HG03139 (cell line): ENCODE measurements around the gene SLC37A1.

ENCODE experiments used
- ATAC-seq: cut with Tn5 transposase; IDR thresholded peaks from one replicate; pipeline ENCODE4 v1.9.1; 2021; ENCODE audit not compliant: unreplicated experiment

The SLC37A1 gene

DNA sequence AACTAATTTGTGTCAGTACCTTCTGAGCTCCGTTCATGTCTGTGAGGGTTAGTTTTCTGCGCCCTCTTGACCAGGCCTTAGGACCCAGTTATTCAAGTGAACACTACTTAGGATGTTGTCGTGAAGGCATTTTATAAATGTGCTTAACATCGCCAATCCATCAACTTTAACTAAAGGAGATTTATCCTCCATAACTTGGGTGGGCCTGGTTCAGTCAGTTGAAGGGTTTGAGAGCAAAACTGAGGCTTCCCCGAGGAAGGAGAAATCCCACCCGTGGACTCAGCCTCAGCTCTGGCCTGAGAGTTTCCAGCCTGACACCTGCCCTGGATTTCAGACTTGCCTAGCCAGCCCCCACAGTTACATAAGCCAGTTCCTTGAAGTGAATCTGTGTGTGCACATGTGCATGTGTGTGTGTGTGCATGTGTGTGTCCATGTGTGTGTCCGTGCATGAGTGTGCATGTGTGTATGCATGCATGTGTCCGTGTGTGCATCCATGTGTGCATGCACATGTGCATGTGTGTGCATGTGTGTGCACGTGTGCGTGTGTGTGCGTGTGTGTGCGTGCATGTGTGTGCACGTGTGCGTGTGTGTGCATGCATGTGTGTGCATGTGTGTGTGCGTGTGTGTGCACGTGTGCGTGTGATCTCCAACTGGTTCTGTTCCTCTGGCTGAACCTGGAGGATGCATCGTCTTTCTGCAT is 77.7 kb downstream of the SLC37A1 start:
- no peak for ATAC-seq

DNA sequence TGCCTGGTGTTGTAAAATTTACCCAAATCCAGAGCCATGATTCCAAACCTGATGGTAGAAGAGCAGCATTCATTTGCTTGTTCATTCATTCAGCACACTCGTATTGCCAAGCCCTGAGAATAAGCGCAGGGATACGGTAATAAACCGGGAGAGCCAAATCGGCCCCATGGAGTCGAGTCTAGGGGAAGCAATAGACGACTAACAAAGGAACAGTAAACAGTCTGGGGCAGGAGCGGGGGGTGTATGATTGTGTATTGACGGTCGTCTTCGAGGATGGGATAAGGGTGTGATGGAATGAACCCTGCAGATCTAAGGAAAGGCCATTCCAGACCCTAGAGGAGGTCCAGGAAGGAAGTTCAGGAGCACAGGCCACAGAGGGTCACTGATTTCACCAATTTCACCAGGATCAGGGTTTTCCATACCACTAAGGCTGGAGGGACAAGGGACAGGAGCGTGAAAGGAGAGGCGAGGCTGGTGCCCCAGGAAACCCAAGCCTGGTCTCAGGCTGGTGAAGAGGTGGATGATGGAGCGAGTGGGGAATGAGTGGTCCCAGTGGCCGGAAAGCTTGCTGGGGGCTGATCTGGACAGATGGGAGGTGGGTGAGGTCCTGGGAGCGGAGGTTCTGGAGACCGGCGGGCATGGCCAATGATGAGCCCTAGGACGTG is 78.6 kb downstream of the SLC37A1 start:
- ATAC-seq: no peak

DNA sequence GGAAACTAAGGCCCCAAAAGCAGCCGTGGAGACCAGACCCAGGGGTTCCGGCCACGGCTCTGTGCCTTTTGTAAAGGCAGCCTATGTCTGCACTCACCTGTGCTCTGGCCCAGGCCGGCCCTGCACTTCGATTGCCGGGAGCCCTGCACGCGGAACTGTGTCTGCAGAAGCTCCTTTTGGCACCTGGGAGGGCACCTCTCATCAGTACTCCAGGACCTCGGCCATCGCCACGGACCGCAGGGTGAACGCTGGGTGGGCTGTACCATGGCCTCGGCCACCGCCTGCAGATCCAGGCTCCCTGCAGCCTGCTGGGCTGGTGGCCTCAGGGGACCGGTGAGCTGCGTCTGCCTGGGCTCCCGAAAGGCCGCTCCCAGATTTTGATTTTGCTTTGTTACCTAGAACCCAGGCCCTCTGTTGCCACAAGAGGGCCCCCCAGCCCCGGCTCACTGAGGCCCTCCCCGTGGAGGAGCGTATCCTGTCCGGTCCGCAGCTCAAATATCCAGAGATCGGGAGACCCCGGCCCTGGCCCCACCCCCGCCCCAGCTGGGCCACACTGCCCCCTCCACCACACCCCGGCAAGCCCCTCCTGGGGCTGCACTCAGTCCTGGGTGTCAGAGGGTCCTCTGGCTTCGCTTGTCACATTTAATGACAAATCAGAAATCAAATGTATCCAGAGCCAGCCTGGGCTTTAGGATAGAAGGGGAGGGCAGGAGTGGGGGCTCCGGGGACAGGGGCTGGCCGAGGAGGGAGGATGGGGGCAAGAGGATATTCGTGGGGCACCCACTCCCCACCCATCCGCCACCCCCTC is 79.6 kb downstream of the SLC37A1 start:
- ATAC-seq: no peak

DNA sequence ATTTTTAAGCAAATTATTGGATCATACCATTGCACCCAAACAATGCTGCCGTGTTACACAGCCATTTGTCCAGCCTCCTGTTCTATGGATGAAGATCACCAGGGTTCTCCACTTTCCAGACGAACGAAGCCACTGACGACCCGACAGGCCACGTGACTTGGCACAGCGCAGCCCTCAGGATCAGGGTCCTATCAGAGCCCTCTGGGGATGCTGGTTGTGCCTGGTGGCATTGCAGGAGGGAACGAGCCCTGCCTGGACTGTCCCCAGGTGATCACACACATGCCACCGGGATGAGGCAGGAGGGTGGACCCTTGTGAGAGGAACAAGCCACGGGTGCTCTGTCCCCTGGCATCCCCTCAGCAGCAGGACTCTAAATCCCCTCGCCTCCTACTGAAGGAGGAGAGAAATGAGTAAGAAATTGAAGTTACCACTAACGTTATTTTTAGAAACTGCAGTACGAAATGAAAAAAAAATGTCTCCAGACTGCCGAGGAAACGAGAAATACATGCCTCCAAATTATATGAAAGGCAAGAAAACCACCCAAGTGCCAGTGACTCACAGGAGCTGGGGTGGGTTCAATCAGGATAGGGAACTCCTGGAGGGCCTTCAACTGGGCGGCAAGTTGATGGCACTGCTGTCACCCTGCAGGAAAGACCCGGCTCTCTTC is 81.1 kb downstream of the SLC37A1 start:
- ATAC-seq: no peak

DNA sequence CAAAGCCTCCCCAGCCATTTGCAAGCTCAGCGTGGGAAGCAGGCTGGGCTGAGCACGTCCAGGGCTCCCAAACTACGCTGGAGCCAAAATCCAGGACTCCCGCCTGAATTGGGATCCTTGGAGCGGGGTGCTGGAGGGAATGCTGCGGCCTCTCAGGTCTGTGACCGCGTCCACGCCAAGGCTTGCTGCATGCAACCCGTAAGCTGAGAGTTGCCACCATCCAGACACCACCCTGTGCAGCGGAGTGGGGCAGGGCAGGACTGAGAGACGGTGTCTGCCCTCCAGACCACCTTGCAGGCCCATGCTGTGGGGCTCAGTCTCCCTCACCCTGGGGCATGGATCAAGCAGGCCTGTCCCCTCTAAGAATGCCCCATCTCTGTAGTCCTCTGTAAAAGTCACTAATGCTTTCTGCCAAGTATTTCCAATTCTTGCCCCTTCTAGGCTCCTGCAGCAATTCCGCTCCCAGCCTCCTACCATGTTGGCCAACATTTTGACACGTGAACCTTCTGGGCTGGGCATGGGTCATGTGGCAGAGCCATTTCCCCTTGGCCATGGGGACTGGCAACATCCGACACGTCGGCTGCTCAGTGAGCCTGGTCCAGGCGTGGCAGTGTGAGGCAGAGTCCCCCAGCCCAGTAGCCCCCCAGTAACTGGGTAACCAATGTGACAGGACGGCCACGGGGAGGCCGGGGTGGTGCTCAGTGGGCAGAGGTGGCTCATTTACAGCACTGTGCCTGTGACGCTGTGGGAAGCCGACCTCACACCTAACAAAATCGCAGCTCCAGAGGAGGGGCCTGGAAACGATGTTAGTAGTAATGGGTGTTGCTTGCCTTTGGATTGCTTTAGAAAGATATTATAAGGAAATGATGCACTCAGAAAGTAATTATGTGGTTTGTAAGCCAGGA is 81.9 kb downstream of the SLC37A1 start:
- no peak for ATAC-seq

DNA sequence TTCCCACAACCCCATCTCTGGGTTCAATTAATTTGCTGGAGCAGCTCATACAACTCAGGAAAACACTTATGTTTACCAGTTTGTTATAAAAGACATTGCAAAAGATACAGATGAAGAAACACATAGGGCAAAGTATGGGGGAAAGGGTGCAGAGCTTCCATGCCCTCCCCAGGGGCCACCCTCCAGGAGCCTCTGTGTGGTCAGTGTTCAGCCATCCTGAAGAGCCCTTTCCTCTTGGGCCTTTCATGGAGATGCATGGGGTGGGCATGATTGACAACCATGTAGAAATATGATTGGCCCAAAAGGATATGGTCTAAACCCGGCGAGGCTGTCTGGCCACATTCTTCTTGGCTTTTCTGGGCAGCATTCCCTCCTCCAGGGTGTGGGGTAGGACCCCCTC is 83.0 kb downstream of the SLC37A1 start:
- no peak for ATAC-seq

DNA sequence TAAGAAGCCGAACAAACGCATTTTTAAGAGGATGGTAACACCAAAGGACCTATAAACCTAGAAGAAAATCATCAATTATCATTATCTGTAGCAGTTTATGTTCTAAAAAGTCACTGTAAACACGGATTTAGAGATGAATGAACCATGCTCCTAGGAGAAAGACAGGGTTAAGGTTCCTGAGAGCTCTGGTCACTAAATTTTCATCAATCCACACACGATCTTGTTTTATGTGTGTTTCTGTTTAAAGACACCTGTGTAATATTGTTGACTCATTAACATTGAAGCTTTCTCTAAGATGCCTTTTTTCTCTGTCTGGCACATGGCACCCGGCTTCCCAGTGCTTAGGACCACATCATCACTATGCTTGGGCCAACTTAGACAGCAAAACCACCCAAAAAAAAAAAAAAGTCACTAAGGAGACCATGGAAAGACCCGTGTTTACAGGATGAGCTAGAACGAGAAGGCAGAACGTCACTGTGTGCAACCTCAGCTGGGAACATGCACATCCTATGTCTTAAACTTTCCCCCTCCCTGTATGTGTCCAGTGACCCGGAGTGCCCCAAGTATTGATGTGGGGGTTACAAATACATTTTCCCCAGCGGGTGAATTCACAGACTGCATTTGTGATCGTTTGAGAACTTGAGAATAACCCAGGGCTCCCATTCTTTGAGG is 84.0 kb downstream of the SLC37A1 start:
- ATAC-seq: no peak

DNA sequence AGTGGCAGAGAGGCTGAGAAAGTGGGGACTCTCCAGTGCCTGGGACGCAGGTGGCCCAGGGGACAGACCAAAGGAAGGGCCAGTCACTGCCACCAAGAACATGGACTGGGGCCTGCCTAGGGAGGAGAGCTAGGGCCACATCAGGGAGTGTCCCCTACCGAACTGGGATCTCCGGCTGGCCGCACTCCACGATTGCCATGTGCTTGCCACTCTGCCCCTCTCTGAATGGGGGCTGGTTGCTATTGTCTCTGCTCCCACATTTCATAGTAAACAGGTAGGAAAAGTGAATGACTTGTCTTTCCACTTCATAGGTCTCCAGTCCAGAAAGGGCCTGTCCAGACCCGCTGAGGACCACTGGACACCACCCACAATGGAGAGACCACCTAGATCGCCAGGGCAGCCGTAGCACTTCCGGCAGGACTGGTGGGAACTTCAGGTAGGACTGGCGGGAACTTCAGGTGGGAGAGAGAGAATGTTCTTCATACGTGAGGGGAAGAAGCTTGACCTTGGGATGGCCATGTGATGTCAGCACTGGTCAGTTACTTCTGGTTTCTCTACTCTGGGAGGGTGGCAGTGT is 84.6 kb downstream of the SLC37A1 start:
- no peak for ATAC-seq

- ATAC-seq: no peak
Measured at GRCh38 chr21:42599486-42599885, 85.8 kb downstream of the SLC37A1 start.

DNA sequence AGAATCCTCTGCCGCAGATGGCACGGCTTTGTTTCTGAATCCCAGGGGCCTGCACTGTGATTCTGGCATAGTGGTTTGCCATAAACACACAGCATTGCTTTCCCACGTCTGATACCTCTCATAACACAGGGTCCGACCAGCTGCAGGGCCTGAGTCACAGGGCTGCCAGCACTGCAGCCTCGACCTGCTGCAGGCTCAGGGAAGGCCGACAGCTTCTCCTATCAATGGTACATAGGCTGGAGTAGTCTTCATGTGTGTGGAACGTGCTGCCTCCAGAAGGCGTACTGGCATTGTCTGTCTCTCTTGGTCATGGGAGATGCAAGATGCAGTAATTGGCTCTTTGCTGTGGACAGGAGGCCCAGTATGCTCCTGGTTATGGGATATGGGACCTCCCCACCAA is 86.3 kb downstream of the SLC37A1 start:
- ATAC-seq: no peak

DNA sequence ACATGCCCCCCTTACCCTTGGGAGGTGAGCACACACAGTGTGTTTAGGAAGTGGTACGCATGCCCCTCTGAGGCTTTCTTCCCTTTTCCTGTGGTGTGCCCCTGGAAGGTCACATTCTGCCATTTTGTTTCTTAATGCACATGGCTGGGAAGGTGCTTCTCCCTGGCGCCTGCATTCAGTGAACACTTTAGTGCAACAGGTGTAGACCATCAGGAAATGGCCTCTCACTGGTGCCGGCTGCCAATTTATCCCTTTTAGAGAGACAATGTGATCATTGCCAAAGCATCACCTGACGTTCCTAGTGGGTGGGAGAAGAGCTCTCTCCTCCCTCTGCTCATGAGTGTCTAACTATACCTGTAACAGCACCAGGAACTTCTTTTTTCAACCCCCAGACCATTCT is 88.0 kb downstream of the SLC37A1 start:
- ATAC-seq: no peak

- no peak for ATAC-seq
Measured at GRCh38 chr21:42607102-42607501, 93.5 kb downstream of the SLC37A1 start.

- ATAC-seq: no peak
Measured at GRCh38 chr21:42607525-42608102, 94.0 kb downstream of the SLC37A1 start.

DNA sequence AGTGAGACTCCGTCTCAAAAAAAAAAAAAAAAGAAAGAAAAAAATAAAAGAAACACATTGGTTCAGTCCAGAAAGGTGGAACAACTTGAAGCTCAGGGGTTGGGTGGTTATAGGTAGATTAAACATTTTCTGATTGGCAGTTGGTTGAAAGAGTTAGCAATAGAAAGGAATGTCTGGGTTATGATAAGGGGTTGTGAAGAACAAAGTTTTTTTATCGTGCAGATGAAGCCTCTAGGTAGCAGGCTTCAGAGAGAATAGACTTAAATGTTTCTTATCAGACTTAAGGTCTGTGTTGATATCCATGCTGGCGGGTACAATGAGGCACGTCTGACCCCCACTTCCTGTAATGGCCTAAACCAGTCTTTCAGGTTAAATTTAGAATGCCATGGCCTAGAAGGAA is 94.8 kb downstream of the SLC37A1 start:
- no peak for ATAC-seq

GRCh38 chr21:42609811-42610210 is 96.2 kb downstream of the SLC37A1 start:
- ATAC-seq: no peak

DNA sequence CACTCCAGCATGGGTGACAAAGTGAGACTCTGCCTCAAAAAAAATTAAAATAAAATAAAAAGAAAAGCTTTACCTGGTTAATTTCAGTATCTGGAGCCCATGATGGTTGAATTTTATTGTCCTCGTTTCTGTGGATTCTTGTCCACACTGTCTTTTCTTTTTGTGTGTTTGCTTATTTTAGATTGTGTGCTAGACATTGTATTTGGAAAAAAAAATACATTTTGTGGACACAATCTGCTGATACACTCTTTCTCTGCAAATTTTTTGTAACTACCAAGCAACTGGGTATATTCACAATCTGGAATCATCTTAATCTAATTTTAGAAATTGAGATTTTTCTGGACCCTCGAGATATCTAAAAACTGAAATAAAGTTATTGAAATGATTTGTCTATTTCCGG is 98.2 kb downstream of the SLC37A1 start:
- no peak for ATAC-seq

DNA sequence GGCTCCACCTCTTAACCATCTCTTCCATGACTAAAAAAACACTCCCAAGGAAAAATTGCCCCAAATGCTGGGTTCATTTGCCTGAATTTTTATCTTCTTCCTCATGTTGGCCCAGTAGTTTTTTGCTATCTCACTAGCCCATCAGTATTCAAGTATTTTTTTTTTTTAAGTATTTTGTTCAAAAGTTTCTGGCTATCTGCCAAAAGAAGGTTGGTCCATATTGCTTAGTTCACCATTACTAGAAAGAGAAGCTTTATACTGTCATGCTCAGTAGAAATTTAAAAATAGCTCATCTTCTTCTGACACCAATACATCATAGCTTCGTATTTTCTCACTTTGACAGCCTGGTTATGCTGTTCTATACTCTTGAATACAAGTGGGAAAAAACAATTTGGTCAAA is 98.7 kb downstream of the SLC37A1 start:
- no peak for ATAC-seq

- no peak for ATAC-seq
Measured at GRCh38 chr21:42613756-42614155, 100.1 kb downstream of the SLC37A1 start.

GRCh38 chr21:42614396-42614795 is 100.7 kb downstream of the SLC37A1 start:
- ATAC-seq: no peak
